ENCODE measurements around the gene KIAA0513. TPM values are rescaled to one million over a fixed set of nuclear protein-coding genes. Genes with fewer than 3 reads are reported as not detected.

Gene KIAA0513
- total RNA-seq, 1 experiment from 2014 or later: 6.6 TPM

- POLR2A ChIA-PET: no interaction called here
- TF ChIP-seq CTCF (IDR thresholded peaks at IDR 0.05 in 2 of 3, conservative IDR thresholded peaks at IDR 0.05 in 1 of 3; ENCODE audit: borderline replicate concordance in 1 of 3, insufficient read depth in 1 of 3, low read depth in 2 of 3, low read length in 2 of 3): no peak
- no peak for TF ChIP-seq ZBTB33 (IDR thresholded peaks at IDR 0.05; ENCODE audit: extremely low read depth, insufficient replicate concordance, low read length)
- TF ChIP-seq EGR1 (IDR thresholded peaks at IDR 0.05; ENCODE audit: low read depth): no peak
- TF ChIP-seq TCF7L2 (IDR thresholded peaks at IDR 0.05; ENCODE audit: borderline replicate concordance, extremely low read depth, insufficient read depth, insufficient read length): no peak
- no peak for TF ChIP-seq CBX3 (IDR thresholded peaks at IDR 0.05; ENCODE audit: low read depth)
- no peak for TF ChIP-seq SIN3A (IDR thresholded peaks at IDR 0.05; ENCODE audit: low read depth)
- no peak for TF ChIP-seq JUND (IDR thresholded peaks at IDR 0.05)
- no peak for TF ChIP-seq RAD21 (IDR thresholded peaks at IDR 0.05; ENCODE audit: low read depth)
- no peak for TF ChIP-seq POLR2A (IDR thresholded peaks at IDR 0.05; ENCODE audit: borderline replicate concordance, extremely low read depth, insufficient read depth, insufficient read length)
- TF ChIP-seq ZNF274 (IDR thresholded peaks at IDR 0.05; ENCODE audit: low read depth, low read length): no peak
- TF ChIP-seq MAX (IDR thresholded peaks at IDR 0.05): no peak
- no peak for TF ChIP-seq ELF1 (IDR thresholded peaks at IDR 0.05; ENCODE audit: borderline replicate concordance, low read depth)
- no peak for TF ChIP-seq FOSL1 (IDR thresholded peaks at IDR 0.05; ENCODE audit: low read depth)
- no peak for TF ChIP-seq REST (IDR thresholded peaks at IDR 0.05; ENCODE audit: low read depth)
- TF ChIP-seq EZH2phosphoT487 (IDR thresholded peaks at IDR 0.05; ENCODE audit: borderline replicate concordance): no peak
- no peak for TF ChIP-seq CEBPB (IDR thresholded peaks at IDR 0.05; ENCODE audit: low read depth)
- RAD21 ChIA-PET (ENCODE audit: low non-redundant PET in 1 of 2, low total read pairs in 2 of 2, uncharacterized antibody in 2 of 2, unreplicated experiment in 2 of 2): no interaction called here
- Histone ChIP-seq H3K9me2 (ENCODE audit: insufficient read depth) (no peaks in the 10 kb centered on the region), H3K79me2 (ENCODE audit: insufficient read depth, low read length) (no peaks in the 10 kb centered on the region), H3K4me3 (replicated peaks in 1 of 2; ENCODE audit: low read depth in 1 of 2, low read length in 2 of 2) (no peak overlapping the region), H3K4me2 (ENCODE audit: low read length) (no peak overlapping the region; the same call in 1 of the 2 replicates), H3K4me1 (ENCODE audit: control insufficient read depth in 1 of 2, insufficient read depth in 2 of 2, low read length in 2 of 2) (peaks cover 2 to 14% of the 10 kb centered on the region in 2 experiments; a peak in 2 of 4 replicates), H3K36me3 (ENCODE audit: control insufficient read depth in 1 of 2, insufficient read depth in 2 of 2, low read length in 2 of 2) (no peaks in the 10 kb centered on the region), H4K20me1 (ENCODE audit: insufficient read depth) (no peaks in the 10 kb centered on the region), H3K9ac (ENCODE audit: low read length) (no peak overlapping the region), H3K27ac (ENCODE audit: low read depth, low read length) (no peak overlapping the region), H3K9me3 (ENCODE audit: control insufficient read depth in 1 of 2, insufficient read depth in 1 of 2, low read depth in 1 of 2, low read length in 2 of 2) (no peaks in the 10 kb centered on the region), H2AFZ (ENCODE audit: low read depth, low read length, poor library complexity, severe bottlenecking) (no peak overlapping the region), H3K27me3 (ENCODE audit: insufficient read depth, low read length) (no peaks in the 10 kb centered on the region)
- CTCF ChIA-PET: interaction anchor here (0.8 to 1.9 kb wide), 7 partner anchors 8 to 29 kb away, joined by 3 to 6 read pairs (median 4); no protein-coding TSS in a partner anchor
- intact Hi-C loops (cut with micrococcal nuclease): no loop called here
- BruUV-seq (replicated peaks): no TSS peak
- DNase-seq (ENCODE audit: low read depth, low spot score) (no peak), ATAC-seq (no peak)
These were observed 30.4 kb downstream of the KIAA0513 start for GRCh38 chr16:85057948-85058347.
